ENCODE data around the gene DDTL. TPM values are rescaled to one million over a fixed set of nuclear protein-coding genes. Genes with fewer than 3 reads are reported as not detected.
"Not testable (repeated sequence)": the region's sequence is repeated elsewhere in the genome, so short reads cannot be mapped to it uniquely, and the experiment has no call there.

DDTL gene
- polyA plus RNA-seq, 1 of the 3 experiments (the other 2 are of a cell fraction) = 1.6 TPM

DNA sequence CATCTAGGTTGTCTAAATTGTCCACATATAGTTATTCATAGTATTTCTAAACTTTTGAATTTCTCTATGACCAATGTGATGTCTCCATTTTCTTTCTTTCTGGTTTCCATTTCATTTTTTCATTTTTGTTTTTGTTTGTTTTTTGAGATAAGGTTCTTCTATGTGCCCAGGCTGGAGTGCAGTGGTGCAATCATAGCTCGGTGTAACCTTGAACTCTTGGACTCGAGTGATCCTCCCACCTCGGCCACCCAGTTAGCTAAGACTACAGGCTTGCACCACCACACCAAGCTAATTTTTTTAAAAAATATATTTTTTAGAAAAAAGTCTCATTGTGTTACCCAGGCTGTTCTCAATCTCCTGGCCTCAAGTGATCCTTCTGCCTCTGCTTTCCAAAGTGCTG, 30.4 kb downstream of the DDTL start:
- Histone ChIP-seq H3K9me3 (no peaks in the 10 kb centered on the region), H3K4me2 (no peak overlapping the region), H3K27ac (ENCODE audit: low read depth in 2 of 2, low read length in 1 of 2) (no peak overlapping the region), H4K20me1 (ENCODE audit: insufficient read depth) (no peaks in the 10 kb centered on the region), H3F3A (replicated peaks; ENCODE audit: insufficient read depth) (no peaks in the 10 kb centered on the region), H3K9me2 (no peaks in the 10 kb centered on the region), H2AFZ (ENCODE audit: low read depth) (no peak overlapping the region), H3K79me2 (ENCODE audit: insufficient read depth) (no peaks in the 10 kb centered on the region), H3K27me3 (ENCODE audit: insufficient read depth) (no peaks in the 10 kb centered on the region), H3K9ac (no peak overlapping the region), H3K4me3 (ENCODE audit: low read depth in 2 of 2, low read length in 1 of 2) (no peak overlapping the region), H3K36me3 (replicated peaks in 1 of 2; ENCODE audit: control insufficient read depth in 1 of 2, insufficient read depth in 2 of 2, low read length in 1 of 2) (no peaks in the 10 kb centered on the region), H3K4me1 (ENCODE audit: control insufficient read depth in 1 of 2, insufficient read depth in 2 of 2, low read depth in 1 of 2, low read length in 1 of 2) (no peaks in the 10 kb centered on the region; a peak in 1 of 4 replicates)
- POLR2A ChIA-PET = no interaction called here
- no peak for DNase-seq
- CTCF ChIA-PET = interaction anchor here (0.6 kb wide), 1 partner anchor 173 kb away, joined by 3 read pairs; no protein-coding TSS in a partner anchor
- 88% methylated on average over 3 of the region's 3 CpGs for WGBS (ENCODE audit: low lambda C conversion rate)
- no peak for TF ChIP-seq FOXM1 (IDR thresholded peaks at IDR 0.05; ENCODE audit: low read depth)
- TF ChIP-seq, protein P1, sequence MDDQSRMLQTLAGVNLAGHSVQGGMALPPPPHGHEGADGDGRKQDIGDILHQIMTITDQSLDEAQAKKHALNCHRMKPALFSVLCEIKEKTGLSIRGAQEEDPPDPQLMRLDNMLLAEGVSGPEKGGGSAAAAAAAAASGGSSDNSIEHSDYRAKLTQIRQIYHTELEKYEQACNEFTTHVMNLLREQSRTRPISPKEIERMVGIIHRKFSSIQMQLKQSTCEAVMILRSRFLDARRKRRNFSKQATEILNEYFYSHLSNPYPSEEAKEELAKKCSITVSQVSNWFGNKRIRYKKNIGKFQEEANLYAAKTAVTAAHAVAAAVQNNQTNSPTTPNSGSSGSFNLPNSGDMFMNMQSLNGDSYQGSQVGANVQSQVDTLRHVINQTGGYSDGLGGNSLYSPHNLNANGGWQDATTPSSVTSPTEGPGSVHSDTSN (IDR thresholded peaks at IDR 0.05) = no peak
- TF ChIP-seq RFX5 (IDR thresholded peaks at IDR 0.05; ENCODE audit: low read length) = no peak

DNA sequence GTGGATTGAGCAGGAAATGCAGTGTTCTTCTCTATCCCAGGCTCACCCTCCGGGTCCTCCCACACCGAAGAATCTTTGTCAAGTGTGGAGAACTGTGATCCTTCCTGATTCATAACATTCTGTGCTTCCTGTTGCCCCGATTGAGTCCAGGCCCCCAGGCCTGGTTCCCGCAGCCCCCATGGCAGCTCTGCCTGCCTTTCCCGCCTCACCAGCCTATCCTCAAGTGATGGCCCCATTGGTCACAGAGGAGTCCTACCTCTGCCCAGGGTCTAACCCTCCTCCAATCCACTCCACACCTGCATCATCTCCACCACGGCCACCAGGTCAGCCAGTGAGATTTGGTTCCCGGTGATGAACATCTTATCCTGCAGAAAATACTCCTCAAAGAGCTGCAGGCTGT, 33.1 kb downstream of the DDTL start:
- H3K4me3 ChIP-seq (ENCODE audit: low read depth in 2 of 2, low read length in 1 of 2); H3K79me2 ChIP-seq (ENCODE audit: insufficient read depth); H3F3A ChIP-seq (replicated peaks; ENCODE audit: insufficient read depth); H3K4me1 ChIP-seq (ENCODE audit: control insufficient read depth in 1 of 2, insufficient read depth in 2 of 2, low read depth in 1 of 2, low read length in 1 of 2); H3K36me3 ChIP-seq (replicated peaks in 1 of 2; ENCODE audit: control insufficient read depth in 1 of 2, insufficient read depth in 2 of 2, low read length in 1 of 2); H3K9me3 ChIP-seq; H2AFZ ChIP-seq (ENCODE audit: low read depth); H3K9me2 ChIP-seq; POLR2A ChIA-PET; CTCF ChIA-PET; H3K4me2 ChIP-seq; H3K27me3 ChIP-seq (ENCODE audit: insufficient read depth); H3K27ac ChIP-seq (ENCODE audit: low read depth in 2 of 2, low read length in 1 of 2); H4K20me1 ChIP-seq (ENCODE audit: insufficient read depth); H3K9ac ChIP-seq: not testable (repeated sequence)
- WGBS (ENCODE audit: low lambda C conversion rate) = 76% methylated on average over 7 of the region's 7 CpGs
- DNase-seq = peak; percentile 30

DNA sequence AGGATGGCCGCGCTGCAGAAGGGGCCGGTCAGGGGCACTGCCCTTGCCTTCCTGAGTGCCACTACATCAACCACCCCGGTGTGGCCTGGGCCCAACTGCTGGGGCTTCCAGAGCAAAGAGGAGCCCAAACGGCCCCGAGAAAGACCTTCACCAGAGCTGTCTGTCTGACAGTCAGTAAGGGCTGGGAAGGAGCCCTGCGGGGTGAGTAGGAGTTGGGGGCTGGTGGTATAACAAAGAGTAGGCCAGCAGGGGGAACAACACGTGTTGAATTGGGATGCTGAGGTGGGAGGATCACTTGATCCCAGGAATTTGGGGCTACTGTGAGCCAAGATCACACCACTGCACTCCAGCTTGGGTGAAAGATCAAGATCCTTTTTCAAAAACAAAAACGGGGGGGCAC, 34.6 kb downstream of the DDTL start:
- Histone ChIP-seq H3K27ac (ENCODE audit: low read depth in 2 of 2, low read length in 1 of 2) (no peak overlapping the region), H3K36me3 (replicated peaks in 1 of 2; ENCODE audit: control insufficient read depth in 1 of 2, insufficient read depth in 2 of 2, low read length in 1 of 2) (no peaks in the 10 kb centered on the region), H3K9me3 (no peaks in the 10 kb centered on the region), H3K79me2 (ENCODE audit: insufficient read depth) (no peaks in the 10 kb centered on the region), H3F3A (replicated peaks; ENCODE audit: insufficient read depth) (no peaks in the 10 kb centered on the region), H3K4me2 (no peak overlapping the region), H2AFZ (ENCODE audit: low read depth) (no peak overlapping the region), H3K9me2 (no peaks in the 10 kb centered on the region), H3K9ac (no peak overlapping the region), H3K4me3 (ENCODE audit: low read depth in 2 of 2, low read length in 1 of 2) (no peak overlapping the region), H4K20me1 (ENCODE audit: insufficient read depth) (no peaks in the 10 kb centered on the region), H3K4me1 (ENCODE audit: control insufficient read depth in 1 of 2, insufficient read depth in 2 of 2, low read depth in 1 of 2, low read length in 1 of 2) (peaks cover 0 to 5% of the 10 kb centered on the region in 2 experiments; a peak in 1 of 4 replicates), H3K27me3 (ENCODE audit: insufficient read depth) (no peaks in the 10 kb centered on the region)
- CTCF ChIA-PET = interaction anchor here (1.2 kb wide), 1 partner anchor 10 kb away, joined by 5 read pairs; the partner anchor contains the start of gene CABIN1
- POLR2A ChIA-PET = no interaction called here
- WGBS (ENCODE audit: low lambda C conversion rate) = 82% methylated on average over 6 of the region's 9 CpGs
- TF ChIP-seq JUND (IDR thresholded peaks at IDR 0.05) (no peak), RFX5 (IDR thresholded peaks at IDR 0.05; ENCODE audit: low read length) (no peak), EZH2phosphoT487 (IDR thresholded peaks at IDR 0.05; ENCODE audit: borderline replicate concordance, low read depth) (no peak), FOSL2 (IDR thresholded peaks at IDR 0.05; ENCODE audit: borderline replicate concordance, low read depth) (no peak), SMC3 (IDR thresholded peaks at IDR 0.05; ENCODE audit: low read depth, low read length) (no peak), FOXM1 (IDR thresholded peaks at IDR 0.05; ENCODE audit: low read depth) (no peak)
- TF ChIP-seq, protein P2, sequence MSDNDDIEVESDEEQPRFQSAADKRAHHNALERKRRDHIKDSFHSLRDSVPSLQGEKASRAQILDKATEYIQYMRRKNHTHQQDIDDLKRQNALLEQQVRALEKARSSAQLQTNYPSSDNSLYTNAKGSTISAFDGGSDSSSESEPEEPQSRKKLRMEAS (IDR thresholded peaks at IDR 0.05; ENCODE audit: low read depth) = no peak
- TF ChIP-seq, protein P3, sequence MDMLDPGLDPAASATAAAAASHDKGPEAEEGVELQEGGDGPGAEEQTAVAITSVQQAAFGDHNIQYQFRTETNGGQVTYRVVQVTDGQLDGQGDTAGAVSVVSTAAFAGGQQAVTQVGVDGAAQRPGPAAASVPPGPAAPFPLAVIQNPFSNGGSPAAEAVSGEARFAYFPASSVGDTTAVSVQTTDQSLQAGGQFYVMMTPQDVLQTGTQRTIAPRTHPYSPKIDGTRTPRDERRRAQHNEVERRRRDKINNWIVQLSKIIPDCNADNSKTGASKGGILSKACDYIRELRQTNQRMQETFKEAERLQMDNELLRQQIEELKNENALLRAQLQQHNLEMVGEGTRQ (IDR thresholded peaks at IDR 0.05; ENCODE audit: borderline replicate concordance, low read depth, low read length) = no peak
- TF ChIP-seq, protein P4, sequence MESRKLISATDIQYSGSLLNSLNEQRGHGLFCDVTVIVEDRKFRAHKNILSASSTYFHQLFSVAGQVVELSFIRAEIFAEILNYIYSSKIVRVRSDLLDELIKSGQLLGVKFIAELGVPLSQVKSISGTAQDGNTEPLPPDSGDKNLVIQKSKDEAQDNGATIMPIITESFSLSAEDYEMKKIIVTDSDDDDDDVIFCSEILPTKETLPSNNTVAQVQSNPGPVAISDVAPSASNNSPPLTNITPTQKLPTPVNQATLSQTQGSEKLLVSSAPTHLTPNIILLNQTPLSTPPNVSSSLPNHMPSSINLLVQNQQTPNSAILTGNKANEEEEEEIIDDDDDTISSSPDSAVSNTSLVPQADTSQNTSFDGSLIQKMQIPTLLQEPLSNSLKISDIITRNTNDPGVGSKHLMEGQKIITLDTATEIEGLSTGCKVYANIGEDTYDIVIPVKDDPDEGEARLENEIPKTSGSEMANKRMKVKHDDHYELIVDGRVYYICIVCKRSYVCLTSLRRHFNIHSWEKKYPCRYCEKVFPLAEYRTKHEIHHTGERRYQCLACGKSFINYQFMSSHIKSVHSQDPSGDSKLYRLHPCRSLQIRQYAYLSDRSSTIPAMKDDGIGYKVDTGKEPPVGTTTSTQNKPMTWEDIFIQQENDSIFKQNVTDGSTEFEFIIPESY (IDR thresholded peaks at IDR 0.05; ENCODE audit: borderline replicate concordance, low read depth) = no peak
- TF ChIP-seq, protein P5, sequence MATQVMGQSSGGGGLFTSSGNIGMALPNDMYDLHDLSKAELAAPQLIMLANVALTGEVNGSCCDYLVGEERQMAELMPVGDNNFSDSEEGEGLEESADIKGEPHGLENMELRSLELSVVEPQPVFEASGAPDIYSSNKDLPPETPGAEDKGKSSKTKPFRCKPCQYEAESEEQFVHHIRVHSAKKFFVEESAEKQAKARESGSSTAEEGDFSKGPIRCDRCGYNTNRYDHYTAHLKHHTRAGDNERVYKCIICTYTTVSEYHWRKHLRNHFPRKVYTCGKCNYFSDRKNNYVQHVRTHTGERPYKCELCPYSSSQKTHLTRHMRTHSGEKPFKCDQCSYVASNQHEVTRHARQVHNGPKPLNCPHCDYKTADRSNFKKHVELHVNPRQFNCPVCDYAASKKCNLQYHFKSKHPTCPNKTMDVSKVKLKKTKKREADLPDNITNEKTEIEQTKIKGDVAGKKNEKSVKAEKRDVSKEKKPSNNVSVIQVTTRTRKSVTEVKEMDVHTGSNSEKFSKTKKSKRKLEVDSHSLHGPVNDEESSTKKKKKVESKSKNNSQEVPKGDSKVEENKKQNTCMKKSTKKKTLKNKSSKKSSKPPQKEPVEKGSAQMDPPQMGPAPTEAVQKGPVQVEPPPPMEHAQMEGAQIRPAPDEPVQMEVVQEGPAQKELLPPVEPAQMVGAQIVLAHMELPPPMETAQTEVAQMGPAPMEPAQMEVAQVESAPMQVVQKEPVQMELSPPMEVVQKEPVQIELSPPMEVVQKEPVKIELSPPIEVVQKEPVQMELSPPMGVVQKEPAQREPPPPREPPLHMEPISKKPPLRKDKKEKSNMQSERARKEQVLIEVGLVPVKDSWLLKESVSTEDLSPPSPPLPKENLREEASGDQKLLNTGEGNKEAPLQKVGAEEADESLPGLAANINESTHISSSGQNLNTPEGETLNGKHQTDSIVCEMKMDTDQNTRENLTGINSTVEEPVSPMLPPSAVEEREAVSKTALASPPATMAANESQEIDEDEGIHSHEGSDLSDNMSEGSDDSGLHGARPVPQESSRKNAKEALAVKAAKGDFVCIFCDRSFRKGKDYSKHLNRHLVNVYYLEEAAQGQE (IDR thresholded peaks at IDR 0.05; ENCODE audit: low read depth, low read length) = no peak
- peak; percentile 20 for DNase-seq

All from SK-N-SH (cell line).